Peyer's patch (tissue), 4 donors: ENCODE results near the gene FAT1. TPM values are rescaled to one million over a fixed set of nuclear protein-coding genes. Genes with fewer than 3 reads are reported as not detected.

Source experiments
- DNase-seq, 3 donors: peaks; one replicate each; pipeline ENCODE4 v3.0.0-alpha.2; 2017 to 2019
- H3K27ac ChIP-seq, 4 donors: fragments of 200-600 bp; sonication (generic); one replicate each; pipeline ENCODE4 v1.5.1; 2016 to 2019
- H3K27me3 ChIP-seq, 2 donors: fragments of 200-600 bp; sonication (generic); one replicate each; pipeline ENCODE4 v1.5.1; 2019
- H3K36me3 ChIP-seq, 3 donors: fragments of 200-600 bp; sonication (generic); one replicate each; pipeline ENCODE4 v1.5.1; 2016 to 2019
- H3K4me1 ChIP-seq, 4 donors: fragments of 200-600 bp; sonication (generic); one replicate each; pipeline ENCODE4 v1.5.1; 2016 to 2019
- H3K4me3 ChIP-seq, 4 donors: fragments of 200-600 bp; sonication (generic); 1 replicate in 3 of 4; 2 replicates in 1 of 4; pipeline ENCODE4 v1.5.1; 2016 to 2019; ENCODE audit warnings: mild to moderate bottlenecking in 1 of 4
- H3K9me3 ChIP-seq, 4 donors: fragments of 200-600 bp; sonication (generic); one replicate each; pipeline ENCODE4 v1.5.1; 2016 to 2019; ENCODE audit warnings: mild to moderate bottlenecking in 1 of 4
- POLR2A ChIP-seq, 2 donors: fragments of 450-650 bp; IDR thresholded peaks; one replicate each; pipeline ENCODE4 v1.5.1; 2017; ENCODE audit warnings: antibody characterized with exemption in 2 of 2, mild to moderate bottlenecking in 2 of 2, moderate library complexity in 2 of 2
- total RNA-seq, 4 donors: library from RNA; depleted of rRNA; stranded (reverse); fragments of >200 nt; gene quantifications; one replicate each; pipeline ENCODE4 v1.1.0, GENCODE V29; 2016
- TF ChIP-seq, protein P1 (sequence below), 6 experiments: fragments of 450-650 bp in 4 of 6; fragments of 200-600 bp in 2 of 6; sonication (generic) in 1 of 6; IDR thresholded peaks; one replicate each; pipeline ENCODE4 v1.5.1; 2017 to 2019; ENCODE audit warnings: antibody characterized with exemption in 6 of 6, mild to moderate bottlenecking in 3 of 6, moderate library complexity in 1 of 6

Gene FAT1
- total RNA-seq, 4 donors from 2014 or later: 88.3 to 580 (median 468) TPM

DNA sequence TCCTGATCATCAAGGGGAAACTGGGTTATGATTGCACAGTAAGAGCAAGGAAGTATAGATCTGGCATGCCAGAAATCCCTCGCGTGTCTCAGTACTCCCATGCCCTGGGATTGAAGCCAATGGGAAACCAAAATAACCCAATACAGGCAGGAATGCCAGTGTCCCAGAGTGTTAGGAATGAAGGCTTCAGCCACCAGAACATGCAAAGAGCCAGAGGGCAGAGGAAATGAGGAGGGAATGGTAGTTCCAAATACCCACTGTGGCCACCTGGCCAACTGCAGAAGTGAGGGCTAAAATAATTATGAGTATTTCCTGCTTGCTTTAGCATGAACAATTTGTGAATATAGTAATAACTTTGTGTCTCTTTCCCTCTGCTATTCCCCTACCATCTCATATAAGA is 180.4 kb downstream of the FAT1 start:
- Histone ChIP-seq H3K27ac (no peak overlapping the region), H3K4me3 (no peak overlapping the region), H3K36me3 (no peaks in the 10 kb centered on the region), H3K9me3 (peaks cover 0 to 3% (median 0%) of the 10 kb centered on the region in 4 donors), H3K4me1 (no peaks in the 10 kb centered on the region), H3K27me3 (no peaks in the 10 kb centered on the region)
- no peak for TF ChIP-seq POLR2A (IDR thresholded peaks at IDR 0.05)
- TF ChIP-seq, protein P1, sequence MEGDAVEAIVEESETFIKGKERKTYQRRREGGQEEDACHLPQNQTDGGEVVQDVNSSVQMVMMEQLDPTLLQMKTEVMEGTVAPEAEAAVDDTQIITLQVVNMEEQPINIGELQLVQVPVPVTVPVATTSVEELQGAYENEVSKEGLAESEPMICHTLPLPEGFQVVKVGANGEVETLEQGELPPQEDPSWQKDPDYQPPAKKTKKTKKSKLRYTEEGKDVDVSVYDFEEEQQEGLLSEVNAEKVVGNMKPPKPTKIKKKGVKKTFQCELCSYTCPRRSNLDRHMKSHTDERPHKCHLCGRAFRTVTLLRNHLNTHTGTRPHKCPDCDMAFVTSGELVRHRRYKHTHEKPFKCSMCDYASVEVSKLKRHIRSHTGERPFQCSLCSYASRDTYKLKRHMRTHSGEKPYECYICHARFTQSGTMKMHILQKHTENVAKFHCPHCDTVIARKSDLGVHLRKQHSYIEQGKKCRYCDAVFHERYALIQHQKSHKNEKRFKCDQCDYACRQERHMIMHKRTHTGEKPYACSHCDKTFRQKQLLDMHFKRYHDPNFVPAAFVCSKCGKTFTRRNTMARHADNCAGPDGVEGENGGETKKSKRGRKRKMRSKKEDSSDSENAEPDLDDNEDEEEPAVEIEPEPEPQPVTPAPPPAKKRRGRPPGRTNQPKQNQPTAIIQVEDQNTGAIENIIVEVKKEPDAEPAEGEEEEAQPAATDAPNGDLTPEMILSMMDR (IDR thresholded peaks at IDR 0.05): no peak
- no peak for DNase-seq

DNA sequence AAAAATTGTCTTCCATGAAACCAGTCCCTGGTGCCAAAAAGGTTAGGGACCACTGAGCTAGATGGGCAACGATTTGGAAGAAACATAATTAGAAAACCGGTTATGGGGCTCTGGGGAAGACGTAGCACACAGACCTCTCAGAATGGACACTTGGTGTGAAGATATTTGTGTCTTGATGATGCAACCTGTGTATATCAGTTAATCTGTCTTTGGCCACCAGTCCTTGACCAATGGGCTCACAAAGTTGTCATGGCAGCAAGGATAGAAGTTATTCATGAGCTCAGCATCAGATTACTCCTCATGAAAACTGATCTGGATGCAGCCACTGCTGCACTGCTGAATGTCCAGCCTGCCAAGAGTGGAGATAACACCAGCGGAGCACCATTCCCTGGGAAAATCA is 181.9 kb downstream of the FAT1 start:
- no peaks in the 10 kb centered on the region for H3K27me3 ChIP-seq
- TF ChIP-seq, protein P1 (IDR thresholded peaks at IDR 0.05): no peak
- no peak for TF ChIP-seq POLR2A (IDR thresholded peaks at IDR 0.05)
- no peak overlapping the region for H3K27ac ChIP-seq

DNA sequence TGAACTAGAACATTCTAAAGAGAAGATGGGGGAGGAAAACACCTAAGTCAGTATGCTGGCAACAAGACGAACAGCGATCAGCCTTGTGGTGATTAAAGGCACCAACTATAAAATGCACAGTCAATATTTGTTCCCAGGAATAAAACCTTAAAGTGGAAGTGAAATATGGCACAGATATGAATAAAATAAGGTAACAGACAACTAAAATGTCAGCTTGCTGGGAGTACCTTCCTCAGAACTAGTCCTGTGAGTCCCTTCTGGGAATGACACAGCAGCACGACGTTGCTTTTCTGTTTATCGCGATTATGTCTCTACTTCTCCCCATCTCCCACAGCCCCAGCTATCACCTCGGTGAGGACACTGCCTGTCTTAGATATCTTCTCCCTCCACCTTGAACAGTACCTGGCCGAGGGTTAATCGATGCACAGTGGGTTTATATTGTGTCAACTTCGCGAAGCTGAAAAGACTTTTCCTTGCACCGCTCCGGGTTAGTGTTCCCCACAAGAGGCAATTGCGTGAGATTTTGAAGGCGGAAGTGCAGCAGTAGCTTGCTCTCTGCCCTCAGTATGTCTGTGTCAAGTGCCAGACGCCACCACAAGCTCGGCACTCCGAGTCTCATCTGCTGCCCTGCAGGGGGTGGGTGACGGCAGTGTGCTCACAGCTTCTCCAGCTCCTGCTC is 185.7 kb downstream of the FAT1 start:
- no peaks in the 10 kb centered on the region for H3K9me3 ChIP-seq
- no peaks in the 10 kb centered on the region for H3K4me1 ChIP-seq
- no peak for DNase-seq
- H3K4me3 ChIP-seq: no peak overlapping the region
- no peak overlapping the region for H3K27ac ChIP-seq
- H3K27me3 ChIP-seq: no peaks in the 10 kb centered on the region
- no peaks in the 10 kb centered on the region for H3K36me3 ChIP-seq
- TF ChIP-seq, protein P1 (IDR thresholded peaks at IDR 0.05): no peak
- no peak for TF ChIP-seq POLR2A (IDR thresholded peaks at IDR 0.05)

More for the DNA sequence above, 181.9 kb downstream of the FAT1 start:
- H3K36me3 ChIP-seq: no peaks in the 10 kb centered on the region
- H3K4me3 ChIP-seq: no peak overlapping the region
- H3K9me3 ChIP-seq: no peaks in the 10 kb centered on the region
- no peak for DNase-seq
- no peaks in the 10 kb centered on the region for H3K4me1 ChIP-seq

Other genes with a start within 250 kb of the FAT1 start
- gene MTNR1A, start 168.3 kb downstream of the FAT1 start, total RNA-seq: not detected